Gastroesophageal sphincter (tissue), 4 donors: Measurements from ENCODE around the gene NSD2. TPM values are rescaled to one million over a fixed set of nuclear protein-coding genes. Genes with fewer than 3 reads are reported as not detected.

Experiments
- small RNA-seq, 4 donors: library from RNA; depleted of rRNA; stranded (forward); fragments of <200 nt; gene quantifications; one replicate each; pipeline ENCODE3, GENCODE V24; 2016
- total RNA-seq, 4 donors: library from RNA; depleted of rRNA; stranded (reverse); fragments of >200 nt; gene quantifications; one replicate each; pipeline ENCODE4 v1.1.0, GENCODE V29; 2016

Gene NSD2
- total RNA-seq, 4 donors from 2014 or later, result 37.8 to 47.3 (median 39.4) TPM

Small RNA genes lying within 50 kb of the gene (small RNA-seq; reads per million reads assigned to genes)
- 42.3 to 75.6 (median 51.5) reads per million in 4 donors for gene SCARNA22

Other genes with a start within 250 kb of the NSD2 start
- 10 to 100 TPM in 1 of 4 donors, 1 to 10 TPM in 3; 1.2 to 18.4 (median 4.9) TPM for gene FAM53A, start 187.1 kb upstream of the NSD2 start, total RNA-seq
- 10 to 100 TPM; 34.1 to 54.0 (median 38.6) TPM for gene SLBP, start 159.1 kb upstream of the NSD2 start, total RNA-seq
- 10 to 100 TPM; 46.6 to 94.2 (median 64.6) TPM for gene TMEM129, start 150.1 kb upstream of the NSD2 start, total RNA-seq
- gene TACC3, start 149.9 kb upstream of the NSD2 start, total RNA-seq, result 1 to 10 TPM; 6.0 to 8.2 (median 7.1) TPM
- 10 to 100 TPM in 1 of 4 donors, 1 to 10 TPM in 3; 1.4 to 17.7 (median 1.8) TPM for gene FGFR3, start 78.1 kb upstream of the NSD2 start, total RNA-seq
- gene LETM1, start 15.2 kb upstream of the NSD2 start, total RNA-seq, result 10 to 100 TPM; 24.0 to 29.2 (median 26.9) TPM
- 10 to 100 TPM; 14.5 to 19.4 (median 17.5) TPM for gene NELFA, start 137.6 kb downstream of the NSD2 start, total RNA-seq
- under 1 TPM in 3 of 4 donors, not detected in 1; 0.15 to 0.40 (median 0.35) TPM for gene NAT8L, start 187.9 kb downstream of the NSD2 start, total RNA-seq